Stimulated activated CD4-positive, alpha-beta T cell treated with anti-CD3 and anti-CD28 coated beads, Interleukin-4, amount 100 ng/mL, for 1 hour (primary cell): ENCODE measurements around the gene PLEKHA5.

Source experiments
- DNase-seq: peaks from one replicate; pipeline ENCODE4 v3.0.0-alpha.2; 2020

PLEKHA5 gene

DNA sequence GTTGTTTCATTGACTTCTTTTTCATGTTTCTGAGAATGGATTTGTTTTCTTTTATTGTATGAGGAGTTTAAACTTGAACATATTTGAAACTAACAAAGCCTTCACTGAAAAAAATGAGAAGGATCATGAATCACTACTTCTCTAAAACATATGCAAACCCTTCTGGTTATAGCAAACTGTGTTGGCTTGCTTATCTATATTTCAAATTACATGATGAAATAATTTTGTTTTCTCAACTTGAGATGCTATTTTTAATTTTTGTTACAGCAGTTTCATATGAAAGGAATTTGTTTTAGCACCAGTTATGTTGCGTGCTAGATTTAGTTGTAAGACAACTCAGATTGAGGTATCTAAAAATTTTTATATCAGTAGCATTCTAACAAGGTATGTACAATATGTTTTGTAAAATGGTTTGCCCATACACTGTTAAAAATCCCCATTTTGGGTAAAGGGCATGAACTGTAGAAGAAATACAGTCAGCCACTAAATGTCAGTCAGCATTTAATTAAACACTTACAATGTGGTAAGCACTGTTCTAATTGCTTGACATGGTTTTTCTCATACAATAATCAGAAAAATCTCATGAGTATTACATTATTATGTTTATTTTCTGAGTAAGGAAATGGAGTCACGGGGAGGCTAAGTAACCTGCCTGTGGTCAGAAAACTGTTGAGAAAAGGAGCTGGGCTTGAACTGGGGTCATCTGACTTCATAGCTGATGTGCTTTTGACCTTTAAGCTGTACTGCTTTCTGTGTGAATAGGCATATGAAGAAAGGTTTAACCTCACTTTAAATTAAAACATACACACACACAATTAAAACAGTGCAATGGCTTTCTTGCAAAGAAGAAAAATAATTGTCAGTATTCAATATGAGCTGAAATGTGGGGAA, 105.7 kb downstream of the PLEKHA5 start:
- no peak for DNase-seq

DNA sequence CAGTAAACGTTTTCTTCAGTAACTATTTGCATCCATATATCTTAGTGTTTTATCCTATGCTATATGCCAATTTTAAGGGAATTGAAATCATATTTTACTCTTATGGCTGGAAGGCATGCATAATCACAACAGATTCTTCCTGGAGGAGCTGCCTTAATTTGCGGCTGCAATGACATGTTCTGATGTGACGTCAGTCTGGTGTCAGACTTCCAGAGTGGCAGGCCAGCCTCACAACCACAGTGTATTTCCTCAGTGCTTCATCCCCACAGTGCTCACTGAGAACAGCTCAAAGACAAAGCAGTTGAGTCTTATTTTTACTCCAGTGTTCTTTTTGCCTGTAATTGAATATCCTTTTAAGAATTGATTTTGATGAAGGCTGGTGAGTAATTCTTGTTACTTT, 107.1 kb downstream of the PLEKHA5 start:
- DNase-seq: no peak

DNA sequence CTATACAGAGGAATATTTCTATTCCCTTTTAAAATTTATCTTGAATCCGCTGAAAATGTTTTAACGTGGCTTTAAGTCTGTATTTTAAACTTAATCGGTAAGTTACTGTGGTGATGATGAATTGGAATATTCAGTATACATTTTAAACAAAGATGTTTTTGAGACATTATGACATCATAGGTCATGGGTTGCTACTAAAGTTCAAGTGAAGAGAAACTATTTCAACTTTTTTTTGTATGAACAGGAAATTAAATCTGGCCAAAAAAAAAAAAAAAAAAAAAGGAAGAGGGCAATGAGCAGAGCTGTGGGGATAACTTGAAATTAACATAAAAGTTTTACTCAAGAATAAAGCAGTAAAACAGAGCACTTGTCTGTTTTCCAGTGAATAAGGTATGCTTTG, 109.0 kb downstream of the PLEKHA5 start:
- DNase-seq: no peak

DNA sequence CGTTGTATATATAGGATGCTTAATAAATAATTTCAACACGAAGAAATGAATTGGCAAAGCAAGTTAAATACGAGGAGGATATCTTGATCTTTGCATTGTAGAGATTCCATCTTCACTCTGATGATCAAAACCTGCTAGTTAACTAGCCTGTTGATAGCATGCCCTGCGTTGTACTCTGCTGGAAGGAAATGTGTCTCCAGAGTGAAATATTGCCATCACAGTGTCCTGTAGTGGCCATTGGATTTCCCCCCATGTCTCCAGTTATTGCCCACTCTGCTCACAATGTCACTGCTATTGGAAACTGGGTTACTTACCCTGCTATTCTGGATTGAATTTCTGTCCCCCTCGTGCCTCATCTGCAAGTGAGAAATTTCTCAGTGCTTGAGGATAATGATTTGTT, 109.6 kb downstream of the PLEKHA5 start:
- no peak for DNase-seq

DNA sequence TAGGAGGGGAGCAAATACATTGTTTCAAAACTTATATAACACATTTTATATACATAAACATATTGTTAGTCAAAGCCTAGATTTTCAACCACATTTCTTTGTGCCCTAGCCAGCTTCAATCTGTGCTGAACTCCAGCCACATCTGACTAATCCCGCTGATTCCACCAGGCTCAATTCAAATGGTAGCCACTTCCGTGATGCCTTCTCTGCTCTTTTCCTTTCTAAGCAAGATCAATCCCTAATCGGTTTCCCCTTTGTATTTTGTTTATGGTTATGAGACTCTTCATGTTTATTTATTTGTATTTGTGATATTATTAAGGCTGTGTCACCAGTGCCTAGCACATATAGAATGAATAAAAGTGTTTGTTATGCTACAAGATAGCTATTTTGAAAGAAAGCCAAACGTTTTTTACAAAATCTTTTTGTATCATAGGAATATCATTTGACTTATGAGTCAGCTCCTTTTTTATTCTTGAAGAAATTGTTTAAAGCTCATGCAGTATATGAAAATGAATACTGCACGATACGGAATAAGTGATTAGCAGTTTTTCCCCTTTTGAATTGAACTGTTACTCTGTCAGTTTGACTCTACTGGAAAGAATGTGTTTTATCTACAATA, 110.2 kb downstream of the PLEKHA5 start:
- DNase-seq: no peak

DNA sequence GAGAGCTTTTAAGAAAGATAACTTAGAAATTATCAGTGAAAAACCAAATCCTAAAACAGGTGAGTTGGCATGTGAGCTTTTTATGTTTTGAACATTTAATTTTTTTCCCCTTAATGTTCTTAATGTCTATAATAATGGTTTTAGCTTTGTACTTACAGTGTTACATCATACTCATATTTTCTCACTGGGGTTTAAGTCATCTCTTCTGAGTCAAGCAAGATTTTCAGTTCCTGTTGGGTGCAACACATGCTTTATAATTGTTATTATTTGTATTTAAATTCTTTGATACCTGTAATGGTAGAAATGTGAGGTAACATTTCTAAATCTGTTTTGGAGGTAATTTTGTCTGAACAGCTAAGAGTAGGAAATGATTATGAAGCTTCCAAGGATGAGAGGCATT, 113.0 kb downstream of the PLEKHA5 start:
- DNase-seq: no peak

DNA sequence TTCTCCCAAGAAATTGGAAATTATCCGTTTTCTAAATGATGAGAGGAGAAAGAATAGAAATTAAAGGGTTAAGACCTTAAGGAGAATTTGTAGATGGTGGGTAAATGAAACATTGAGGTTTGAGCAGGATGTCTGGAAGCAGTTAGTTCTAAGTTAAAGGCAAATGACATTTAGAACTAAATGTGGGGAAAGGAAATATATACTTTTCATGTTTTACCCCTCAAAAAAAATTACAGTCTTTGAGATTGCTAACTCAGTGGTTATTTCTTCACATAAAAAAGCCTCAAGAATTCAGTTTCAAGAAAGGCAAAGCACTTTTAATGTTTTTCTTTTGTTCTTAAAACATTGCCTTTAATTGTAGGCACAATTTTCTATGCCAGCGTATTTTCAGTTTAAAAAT, 114.0 kb downstream of the PLEKHA5 start:
- DNase-seq: no peak

DNA sequence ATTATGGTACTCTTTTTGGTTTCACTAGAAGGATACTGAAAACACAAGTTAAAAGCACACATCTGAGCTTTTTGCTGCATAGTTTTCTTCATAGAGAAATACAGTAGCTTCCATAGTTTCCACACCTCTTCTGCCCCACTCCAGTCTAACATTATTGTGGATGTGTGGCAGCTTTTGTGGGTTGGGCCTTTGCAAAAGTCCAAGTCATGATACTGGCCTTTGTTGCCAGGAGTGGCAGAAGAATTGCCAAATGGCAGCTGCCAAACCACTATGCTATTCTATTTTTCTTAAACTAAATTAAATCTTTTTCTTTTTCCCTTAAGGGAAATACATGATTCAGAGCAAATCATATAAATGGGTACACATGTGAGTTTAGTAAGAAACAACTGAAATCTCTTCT, 114.8 kb downstream of the PLEKHA5 start:
- no peak for DNase-seq

DNA sequence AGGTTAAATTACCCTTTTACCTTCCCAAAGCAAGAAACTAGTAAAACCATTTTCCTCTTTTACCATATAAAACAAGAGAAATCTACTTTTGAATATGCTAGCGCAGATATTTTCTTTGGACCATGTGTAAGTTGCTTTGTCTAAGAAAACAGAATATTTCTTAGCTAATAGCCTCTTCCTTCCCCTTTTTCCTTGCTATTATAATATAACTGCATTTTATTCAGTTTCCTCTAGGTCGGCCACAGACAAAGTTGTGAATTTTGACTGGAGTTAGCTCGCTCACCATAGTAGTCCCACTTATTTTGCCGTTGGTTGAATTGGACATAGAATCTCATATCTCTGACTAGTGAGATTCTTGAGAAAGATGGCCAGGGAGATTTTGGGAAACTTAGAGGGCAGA, 115.6 kb downstream of the PLEKHA5 start:
- DNase-seq: no peak

DNA sequence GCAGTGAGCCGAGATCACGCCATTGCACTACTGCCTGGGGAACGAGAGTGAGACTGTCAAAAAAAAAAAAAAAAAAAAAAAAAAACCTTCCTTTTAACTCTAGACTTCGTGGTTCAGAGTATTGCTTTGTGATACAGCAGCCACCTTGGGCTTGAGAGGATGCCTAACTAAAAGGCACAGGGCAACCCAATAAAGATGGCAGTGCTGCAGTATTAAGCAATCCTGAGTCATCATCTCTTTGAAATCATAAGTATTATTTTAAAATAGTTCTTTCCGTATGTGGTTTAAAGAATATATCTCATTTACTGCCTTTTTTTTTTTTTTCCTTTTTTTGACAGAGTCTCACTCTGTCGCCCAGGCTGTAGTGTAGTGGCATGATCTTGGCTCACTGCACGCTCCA, 116.1 kb downstream of the PLEKHA5 start:
- DNase-seq: no peak

DNA sequence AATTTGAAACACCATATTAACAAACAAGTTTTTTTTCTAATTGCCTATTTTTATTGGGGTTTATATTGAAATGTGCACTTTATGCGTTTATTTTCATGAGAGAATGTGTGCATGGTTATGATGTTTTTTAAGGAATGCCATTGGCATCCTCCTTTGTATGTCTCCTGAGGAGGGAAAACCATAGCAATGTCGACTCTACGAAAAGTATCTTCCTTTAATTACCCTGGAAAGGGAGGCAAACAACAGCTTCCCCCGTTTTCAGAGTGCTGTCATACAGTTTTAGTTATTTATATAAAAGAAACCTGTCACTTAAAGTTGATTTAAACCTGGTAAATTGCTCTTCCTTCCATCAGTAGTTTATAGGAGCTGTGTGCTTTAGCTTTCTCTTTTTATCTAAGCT, 117.4 kb downstream of the PLEKHA5 start:
- no peak for DNase-seq

DNA sequence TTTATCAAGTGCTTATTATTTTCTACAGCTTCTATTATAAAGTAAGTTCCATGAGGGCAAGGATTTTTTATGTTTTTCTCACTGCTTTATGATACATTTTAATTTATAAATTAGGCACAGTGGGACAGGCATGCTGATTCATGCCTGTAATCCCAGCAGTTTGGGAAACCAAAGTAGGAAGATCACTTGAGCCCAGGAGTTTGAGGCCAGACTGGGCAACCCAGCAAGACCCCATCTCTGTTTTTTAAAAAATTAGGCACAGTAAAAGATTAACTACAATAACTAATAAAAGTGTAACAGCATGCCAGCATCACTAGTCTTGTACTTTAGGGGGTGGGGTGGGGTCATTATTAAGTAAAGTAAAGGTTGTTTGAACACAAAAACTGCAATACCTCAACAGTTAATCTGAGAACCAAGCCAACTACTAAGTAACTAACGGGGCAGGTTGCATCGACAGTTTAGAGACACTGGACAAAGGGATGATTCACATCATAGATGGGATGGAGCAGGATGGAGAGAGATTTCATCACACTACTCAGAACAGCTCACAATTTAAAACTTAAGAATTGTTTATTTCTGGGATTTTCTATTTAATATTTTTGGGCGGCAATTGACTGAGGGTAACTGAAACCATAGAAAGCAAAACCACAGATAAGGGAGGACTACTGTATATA, 119.5 kb downstream of the PLEKHA5 start:
- no peak for DNase-seq

DNA sequence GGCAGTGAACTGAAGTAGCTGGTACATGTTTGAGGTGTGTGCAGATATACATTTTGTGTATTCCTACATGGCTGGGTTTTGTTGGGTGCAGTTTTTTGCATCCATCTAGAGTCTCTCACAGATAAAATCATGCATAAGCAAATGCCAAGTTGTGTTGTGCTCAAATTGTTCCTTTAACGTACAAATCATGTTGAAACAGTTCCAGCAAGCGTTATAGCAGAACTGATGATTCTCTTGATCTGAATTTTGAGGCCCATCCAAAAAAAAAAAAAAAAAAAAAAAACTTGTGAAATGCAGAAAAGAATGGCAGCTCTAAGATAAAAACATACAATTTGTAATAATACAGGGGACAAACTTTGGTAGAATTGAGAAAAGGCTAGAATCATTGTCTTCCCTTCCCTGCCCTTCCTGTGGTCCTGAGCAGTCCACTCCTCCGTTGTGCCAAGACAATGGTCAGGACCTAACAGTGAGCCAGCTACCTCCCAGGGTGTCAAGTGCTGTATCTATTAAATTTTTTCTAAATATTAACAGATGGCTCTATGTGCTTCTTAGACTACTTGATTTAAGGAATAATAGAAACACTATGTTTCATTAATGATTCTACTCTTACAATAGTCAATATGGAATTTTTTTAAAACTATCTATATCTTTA, 122.1 kb downstream of the PLEKHA5 start:
- DNase-seq: no peak

DNA sequence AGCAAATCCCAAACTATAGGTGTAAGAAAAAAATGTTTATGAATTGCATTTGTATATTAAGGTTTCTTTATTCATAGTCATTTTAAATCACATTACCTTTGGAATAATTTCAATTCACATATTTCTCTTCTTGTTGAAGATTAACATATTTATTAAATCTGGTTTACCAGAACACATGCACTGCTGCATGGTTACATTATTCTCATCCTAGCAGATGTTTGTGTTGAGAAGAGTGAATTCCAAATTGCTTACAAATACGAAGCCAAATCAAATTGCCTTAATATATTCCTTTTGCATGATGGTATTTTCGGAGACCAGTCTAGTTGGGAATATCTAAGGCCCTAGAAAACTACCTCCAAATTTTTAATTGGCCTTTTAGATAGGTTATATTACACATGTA, 130.6 kb downstream of the PLEKHA5 start:
- no peak for DNase-seq

DNA sequence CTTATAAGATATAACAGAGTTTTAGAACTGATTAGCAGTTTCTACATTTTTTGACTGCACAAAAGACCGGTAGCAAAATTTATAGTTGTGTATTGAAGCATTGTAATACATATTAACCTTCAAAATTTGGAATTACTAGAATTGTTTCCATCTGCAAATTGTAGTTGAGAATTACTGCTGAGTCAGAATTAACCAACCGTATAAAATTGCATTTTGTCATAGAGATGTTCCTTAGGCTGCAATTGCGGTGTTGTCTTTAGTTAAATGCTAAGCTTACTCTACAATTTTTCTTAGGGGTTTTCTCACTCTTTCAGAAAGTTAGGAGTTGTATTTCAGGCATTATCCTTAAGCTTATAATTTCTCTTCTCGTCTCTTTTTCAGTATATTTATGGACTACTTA, 132.2 kb downstream of the PLEKHA5 start:
- no peak for DNase-seq

DNA sequence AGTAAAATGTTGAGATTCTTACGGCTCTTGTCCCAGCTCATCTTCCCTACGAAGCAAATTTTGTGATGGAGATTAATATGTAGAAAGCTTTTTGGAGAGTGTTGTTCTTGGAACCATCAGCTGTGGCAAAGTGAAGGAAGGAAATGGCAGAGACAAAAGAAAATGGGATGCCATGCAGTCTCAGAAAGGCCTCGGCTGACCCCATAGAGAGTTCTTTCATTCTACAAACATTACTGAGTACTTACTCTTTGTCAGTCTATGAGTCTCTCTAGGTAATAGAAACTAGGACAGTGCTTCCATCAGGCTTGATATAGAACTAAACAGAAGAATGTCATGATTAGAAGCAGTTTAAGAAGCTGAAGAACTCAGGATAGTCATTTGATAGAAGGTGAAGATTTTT, 134.1 kb downstream of the PLEKHA5 start:
- DNase-seq: no peak

DNA sequence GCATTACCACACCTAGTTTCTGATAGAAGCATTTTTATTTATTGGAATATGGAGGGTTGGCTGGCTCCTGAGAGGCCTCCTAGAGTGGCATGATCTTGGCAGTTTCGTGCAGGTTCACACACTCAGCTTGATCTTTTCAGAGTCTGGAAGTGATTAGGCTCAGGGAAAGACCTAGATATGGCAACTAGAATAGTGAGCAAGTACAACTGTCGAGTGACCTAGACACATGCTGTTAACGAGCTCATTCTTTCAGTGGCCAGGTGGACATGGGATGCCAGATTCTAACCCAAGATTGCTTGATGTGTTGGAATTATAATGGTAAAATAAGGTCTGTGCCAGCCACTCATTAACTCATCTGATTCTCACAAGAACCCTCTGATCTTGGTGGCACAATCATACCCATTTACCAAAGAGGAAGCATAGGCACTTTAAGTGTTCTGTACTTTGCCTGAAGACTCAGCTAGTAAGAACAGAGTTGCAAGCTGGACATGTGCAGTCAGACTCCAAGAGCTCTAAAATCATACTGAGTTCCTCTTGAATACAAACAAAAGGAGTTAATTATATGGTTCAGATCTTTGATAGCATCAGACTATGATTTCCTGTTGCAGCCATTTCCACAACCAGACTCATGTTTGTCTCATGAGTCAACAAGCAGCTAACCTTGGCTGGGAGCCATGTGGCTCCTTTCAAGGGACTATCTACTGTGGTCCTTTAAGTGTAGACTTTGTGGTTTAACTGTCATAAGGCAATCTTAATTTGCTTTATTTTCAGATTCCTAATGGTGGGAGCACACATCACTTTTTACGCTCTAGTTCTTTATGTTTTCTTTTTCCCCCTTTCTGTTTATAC, 144.2 kb downstream of the PLEKHA5 start:
- DNase-seq: peak; percentile 17

DNA sequence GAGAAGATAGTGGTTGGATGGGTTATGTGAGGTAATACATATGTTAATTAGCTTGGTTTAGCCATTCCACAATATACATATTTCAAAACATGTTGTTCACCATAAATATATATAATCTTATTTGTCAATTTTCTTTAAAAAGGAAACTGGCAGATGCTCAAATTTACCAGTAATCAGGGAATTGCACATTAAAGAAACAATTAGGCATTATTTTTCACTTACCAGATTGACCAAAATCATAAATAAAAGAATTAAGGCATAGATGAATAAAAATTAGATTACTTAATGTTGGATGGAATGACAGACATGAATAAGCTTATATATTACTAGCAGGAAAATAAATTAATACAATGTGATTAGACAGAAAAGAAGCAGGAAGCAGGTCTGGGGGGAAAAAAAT, 147.2 kb downstream of the PLEKHA5 start:
- DNase-seq: no peak

DNA sequence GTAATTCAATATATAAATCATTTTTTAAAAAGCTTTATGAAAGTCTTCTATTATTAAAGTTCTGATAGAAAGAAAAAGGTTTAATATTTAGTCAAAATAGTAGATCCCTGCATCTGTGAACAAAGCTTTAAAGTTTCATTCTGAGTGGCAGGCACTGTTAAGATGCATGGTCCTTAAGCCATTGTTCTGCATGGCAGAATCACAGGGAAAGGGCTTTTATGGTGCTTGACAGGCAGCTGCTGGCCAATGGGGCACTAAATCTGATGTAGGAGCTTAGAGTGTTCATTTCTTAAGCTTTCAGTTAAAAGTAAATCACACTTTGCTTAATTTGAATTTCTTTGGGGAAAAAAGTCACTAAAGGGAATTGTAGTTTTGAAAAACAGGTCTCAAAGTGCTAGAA, 148.2 kb downstream of the PLEKHA5 start:
- DNase-seq: no peak

DNA sequence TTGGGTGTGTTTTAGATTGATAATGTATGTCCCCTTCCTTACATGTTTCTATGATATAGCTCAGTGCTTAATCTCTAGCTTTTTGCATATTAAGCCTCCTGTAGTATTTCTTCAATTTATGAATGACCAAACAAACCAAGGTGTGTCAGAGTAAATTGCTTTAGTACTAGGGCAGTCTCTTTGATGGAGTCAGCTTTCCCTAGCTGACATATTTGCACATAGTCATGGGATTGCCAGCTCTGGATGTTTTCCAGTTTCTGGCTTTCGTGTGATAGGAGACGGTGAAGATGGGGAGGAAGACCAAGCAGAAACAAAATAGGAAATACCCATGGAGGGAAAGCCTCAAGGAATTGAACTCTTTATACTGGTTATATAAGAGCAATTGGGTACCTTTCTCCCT, 148.9 kb downstream of the PLEKHA5 start:
- no peak for DNase-seq

DNA sequence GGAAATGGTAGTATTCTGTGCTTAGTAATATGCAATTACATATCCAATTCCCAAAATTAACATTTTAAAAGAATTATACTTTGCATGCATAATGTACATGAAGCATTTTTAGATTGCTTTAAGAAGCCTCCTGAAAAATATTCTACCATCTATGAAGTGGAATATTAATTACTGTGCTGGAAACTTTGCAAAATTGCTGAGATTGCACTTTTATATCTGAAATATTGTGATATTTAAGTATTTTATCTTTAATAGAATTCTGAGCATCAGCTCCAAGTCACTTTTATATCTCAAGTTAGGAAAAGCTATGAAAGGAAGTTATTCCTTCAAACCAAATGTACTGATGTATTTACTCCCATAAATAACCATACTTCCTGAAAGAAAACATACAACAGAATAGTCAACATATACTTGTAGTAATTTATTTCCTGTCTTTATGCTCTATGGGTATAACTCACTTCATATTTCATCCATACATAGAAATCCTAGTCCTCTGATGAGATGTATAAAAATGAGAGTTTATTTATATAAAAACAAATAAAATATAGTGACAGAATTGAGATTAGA, 152.7 kb downstream of the PLEKHA5 start:
- no peak for DNase-seq

DNA sequence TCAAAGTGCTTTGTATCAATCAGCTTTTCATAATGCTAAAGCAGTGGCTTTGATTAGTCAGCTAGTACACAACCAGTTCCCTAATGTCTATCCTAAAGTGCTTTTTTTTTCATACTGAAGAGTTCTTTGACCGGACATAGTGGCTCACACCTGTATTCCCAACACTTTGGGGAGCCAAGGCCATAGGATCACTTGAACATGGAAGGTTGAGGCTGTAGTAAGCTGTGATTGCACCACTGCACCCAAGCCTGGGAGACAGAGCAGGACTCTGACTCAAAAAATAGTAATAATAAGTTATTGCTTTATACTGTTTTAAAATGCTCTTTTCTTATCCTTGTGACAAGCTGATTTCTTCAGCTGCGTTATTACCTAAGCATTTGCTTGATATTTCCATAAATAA, 155.1 kb downstream of the PLEKHA5 start:
- no peak for DNase-seq
